Epithelial cell of esophagus (primary cell): ENCODE results near the gene RXRA.

Source experiments
- DNase-seq: peaks from one replicate; pipeline ENCODE4 v3.0.0; 2010; ENCODE audit warnings: low read depth
- H3K4me3 ChIP-seq: 2 replicates; pipeline ENCODE4 v1.5.1; 2011; ENCODE audit warnings: mild to moderate bottlenecking, low read length, control low read depth
- CTCF ChIP-seq: IDR thresholded peaks from 2 replicates; pipeline ENCODE4 v1.5.1; 2011; ENCODE audit warnings: low read depth, mild to moderate bottlenecking, low read length, control low read depth, inconsistent platforms; ENCODE audit not compliant: insufficient read depth; ENCODE audit errors: missing control alignments

Gene RXRA

DNA sequence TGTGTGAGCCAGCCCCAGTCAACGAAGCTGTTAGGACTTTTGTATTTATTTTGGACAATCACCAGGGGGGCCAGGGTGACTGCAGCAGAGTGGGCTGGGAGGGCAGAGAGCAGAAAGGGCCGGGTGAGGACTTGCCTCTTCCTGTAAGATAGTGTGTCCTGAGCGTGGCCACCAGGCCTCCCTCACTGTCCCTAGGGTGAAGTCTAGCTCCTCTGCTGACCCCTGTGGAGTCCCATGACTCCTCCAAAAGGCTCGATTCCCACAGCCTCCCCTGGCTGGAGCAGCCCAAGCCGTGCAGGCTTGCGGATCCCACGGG, 147.8 kb downstream of the RXRA start:
- H3K4me3 ChIP-seq, result no peak overlapping the region
- no peak for TF ChIP-seq CTCF
- DNase-seq, result no peak

DNA sequence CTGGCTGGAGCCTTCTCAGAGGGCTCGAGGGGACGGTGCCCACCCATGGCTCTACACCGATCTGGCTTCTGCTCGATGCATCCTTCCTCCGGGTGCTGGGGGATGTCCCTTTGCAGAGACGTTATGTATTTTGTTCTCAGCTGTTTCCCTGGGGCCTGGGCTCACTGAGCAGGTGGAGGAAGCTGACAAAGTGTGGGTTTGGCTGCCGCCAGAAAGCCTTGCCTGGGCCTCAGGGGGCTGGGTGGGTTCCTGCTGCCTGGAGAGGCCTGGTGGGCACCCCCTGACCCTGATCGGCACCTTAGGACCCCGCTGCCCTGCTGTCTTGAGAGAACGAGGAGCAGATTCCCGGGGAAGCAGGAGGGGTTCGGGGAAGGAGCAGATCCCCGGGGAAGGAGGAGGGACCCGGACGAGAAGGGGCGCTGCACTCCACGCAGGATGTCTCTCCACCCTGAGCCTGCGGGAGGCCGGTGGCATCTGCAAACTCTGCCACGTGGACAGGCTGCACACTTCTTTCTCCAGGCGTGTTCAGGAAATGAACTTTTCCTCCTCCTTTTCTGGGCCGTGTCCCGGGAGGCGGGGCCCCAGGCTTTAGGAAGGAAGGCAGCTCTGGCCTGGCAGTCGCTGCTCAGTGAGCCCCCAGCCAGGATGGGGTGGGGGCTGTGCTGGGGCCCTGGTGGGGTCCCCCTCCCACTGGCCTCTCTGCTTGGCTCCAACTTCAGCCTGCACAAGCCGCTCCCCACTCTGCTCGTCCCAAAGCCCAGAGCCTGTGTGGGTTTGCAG, 148.9 kb downstream of the RXRA start:
- no peak for TF ChIP-seq CTCF
- DNase-seq, result no peak
- H3K4me3 ChIP-seq, result no peak overlapping the region

DNA sequence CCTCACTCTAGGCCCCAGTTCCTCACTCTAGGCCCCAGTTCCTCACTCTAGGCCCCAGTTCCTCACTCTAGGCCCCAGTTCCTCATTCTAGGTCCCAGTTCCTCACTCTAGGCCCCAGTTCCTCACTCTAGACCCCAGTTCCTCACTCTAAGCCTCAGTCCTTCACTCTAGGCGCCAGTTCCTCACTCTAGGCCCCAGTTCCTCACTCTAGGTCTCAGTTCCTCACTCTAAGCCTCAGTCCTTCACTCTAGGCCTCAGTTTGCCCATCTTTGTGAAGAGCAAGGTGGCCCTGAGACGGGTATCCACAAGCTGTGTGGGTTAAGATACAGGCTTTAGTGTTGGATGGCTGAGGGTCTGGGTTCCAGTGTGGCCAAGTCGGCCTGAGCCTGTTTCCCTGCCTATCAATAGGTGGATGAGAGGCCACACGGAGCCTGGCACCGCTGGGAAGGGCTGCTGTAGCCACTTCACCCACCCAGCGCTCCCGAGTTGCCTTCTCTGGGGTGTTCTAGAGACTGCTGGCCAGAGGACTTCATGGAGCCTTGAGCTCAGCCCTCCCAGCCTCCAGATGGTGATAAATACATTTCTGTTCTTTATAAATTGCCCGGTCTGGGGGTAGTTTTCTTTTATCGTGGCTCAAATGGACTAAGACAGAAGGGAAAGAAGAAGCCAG, 150.2 kb downstream of the RXRA start:
- no peak for TF ChIP-seq CTCF
- DNase-seq, result no peak
- no peak overlapping the region for H3K4me3 ChIP-seq

- no peak for TF ChIP-seq CTCF
- H3K4me3 ChIP-seq, result no peak overlapping the region
- DNase-seq, result no peak
Measured at GRCh38 chr9:134476942-134477335, 150.7 kb downstream of the RXRA start.

GRCh38 chr9:134477342-134477925, 151.2 kb downstream of the RXRA start:
- no peak overlapping the region for H3K4me3 ChIP-seq
- TF ChIP-seq CTCF, result no peak
- no peak for DNase-seq

GRCh38 chr9:134477927-134478326, 151.7 kb downstream of the RXRA start:
- no peak overlapping the region for H3K4me3 ChIP-seq
- TF ChIP-seq CTCF, result no peak
- no peak for DNase-seq

DNA sequence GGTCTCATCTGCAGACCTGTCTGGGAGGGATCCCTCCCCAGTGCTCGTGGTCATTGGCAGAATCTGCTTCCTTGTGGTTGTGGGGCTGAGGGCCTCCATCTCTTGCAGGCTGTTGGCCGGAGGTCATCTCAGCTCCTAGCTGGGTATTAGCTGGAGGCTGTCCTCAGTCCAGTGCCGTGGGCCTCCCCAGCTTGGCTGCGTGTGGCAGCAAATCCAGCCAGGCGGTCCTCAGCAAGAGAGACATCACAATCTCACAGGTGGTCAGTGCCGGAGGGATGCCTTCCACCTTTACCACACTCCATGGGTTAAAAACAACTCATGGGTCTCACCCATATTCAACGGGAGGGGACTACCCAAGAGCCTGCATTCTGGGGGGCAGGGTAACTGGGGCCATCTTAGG, 155.5 kb downstream of the RXRA start:
- no peak for DNase-seq
- no peak overlapping the region for H3K4me3 ChIP-seq
- TF ChIP-seq CTCF, result no peak
